ENCODE data around the gene ZDHHC6. TPM values are rescaled to one million over a fixed set of nuclear protein-coding genes. Genes with fewer than 3 reads are reported as not detected.
A peak's percentile ranks its signal among the peaks of the same experiment; 100 is the strongest.

The ZDHHC6 gene
- total RNA-seq, 1 donor from 2014 or later = 67.3 TPM

GRCh38 chr10:112383325-112383724, 63.4 kb downstream of the ZDHHC6 start:
- intact Hi-C loops (cut with DNase I) = no loop called here
- H3K27ac ChIP-seq = no peak overlapping the region
- H3K9me3 ChIP-seq = no peaks in the 10 kb centered on the region
- H3K4me1 ChIP-seq = no peaks in the 10 kb centered on the region
- H3K4me3 ChIP-seq = no peak overlapping the region
- TF ChIP-seq CTCF (IDR thresholded peaks at IDR 0.05) = no peak
- no peaks in the 10 kb centered on the region for H3K27me3 ChIP-seq
- no peaks in the 10 kb centered on the region for H3K36me3 ChIP-seq
- peak in 1 of 2 donors; percentile 69 for DNase-seq (ENCODE audit: low spot score in 2 of 2)

- Histone ChIP-seq H3K27ac (no peak overlapping the region), H3K4me3 (no peak overlapping the region), H3K27me3 (no peaks in the 10 kb centered on the region), H3K4me1 (no peaks in the 10 kb centered on the region), H3K36me3 (no peaks in the 10 kb centered on the region), H3K9me3 (no peaks in the 10 kb centered on the region)
- intact Hi-C loops (cut with DNase I) = no loop called here
- no peak for TF ChIP-seq CTCF (IDR thresholded peaks at IDR 0.05)
- DNase-seq (ENCODE audit: low spot score in 2 of 2) = no peak
Measured at GRCh38 chr10:112382515-112383235, 64.0 kb downstream of the ZDHHC6 start.

Other genes starting within 250 kb of the ZDHHC6 start
- gene TECTB, start 163.5 kb downstream of the ZDHHC6 start, total RNA-seq = not detected
- 9.3 TPM for gene ACSL5, start 72.8 kb downstream of the ZDHHC6 start, total RNA-seq
- 32.5 TPM for gene VTI1A, start 301 bp upstream of the ZDHHC6 start, total RNA-seq